Spleen (tissue), 11 donors: ENCODE measurements around the gene NME4. TPM values are rescaled to one million over a fixed set of nuclear protein-coding genes. Genes with fewer than 3 reads are reported as not detected.
"Not testable (repeated sequence)": the region's sequence is repeated elsewhere in the genome, so short reads cannot be mapped to it uniquely, and the experiment has no call there.

Experiments
- DNase-seq: peaks from one replicate; pipeline ENCODE4 v3.0.0-alpha.2; 2020
- H3K27ac ChIP-seq, 8 donors: fragments of 200-600 bp; sonication (generic) in 7 of 8; 1 replicate in 4 of 8; 2 replicates in 4 of 8; pipeline versions ENCODE4 v1.5.0 to v1.8.0; 2016 to 2021; ENCODE audit warnings: inconsistent platforms in 4 of 8, mild to moderate bottlenecking in 4 of 8, moderate library complexity in 1 of 8
- H3K27me3 ChIP-seq, 7 donors: fragments of 200-600 bp; sonication (generic) in 6 of 7; replicated peaks in 1 of 7; 1 replicate in 4 of 7; 2 replicates in 3 of 7; pipeline versions ENCODE4 v1.5.0 to v1.8.0; 2016 to 2021; ENCODE audit warnings: inconsistent platforms in 3 of 7, mild to moderate bottlenecking in 1 of 7
- H3K36me3 ChIP-seq, 6 donors: fragments of 200-600 bp; sonication (generic) in 5 of 6; 1 replicate in 4 of 6; 2 replicates in 2 of 6; pipeline versions ENCODE4 v1.5.0 to v1.8.0; 2016 to 2021; ENCODE audit warnings: inconsistent platforms in 2 of 6
- H3K4me1 ChIP-seq, 6 donors: fragments of 200-600 bp; sonication (generic) in 5 of 6; 1 replicate in 3 of 6; 2 replicates in 3 of 6; pipeline versions ENCODE4 v1.5.0 to v1.8.0; 2016 to 2021; ENCODE audit warnings: inconsistent platforms in 3 of 6
- H3K4me3 ChIP-seq, 8 donors: fragments of 200-600 bp; sonication (generic) in 7 of 8; 1 replicate in 4 of 8; 2 replicates in 4 of 8; pipeline versions ENCODE4 v1.5.0 to v1.8.0; 2016 to 2021; ENCODE audit warnings: inconsistent platforms in 4 of 8, mild to moderate bottlenecking in 4 of 8, moderate library complexity in 2 of 8
- H3K9me3 ChIP-seq, 8 donors: fragments of 200-600 bp; sonication (generic) in 7 of 8; 1 replicate in 4 of 8; 2 replicates in 4 of 8; pipeline versions ENCODE4 v1.5.0 to v1.8.0; 2016 to 2021; ENCODE audit warnings: inconsistent platforms in 4 of 8
- CTCF ChIP-seq, 11 experiments: fragments of 200-600 bp in 7 of 11; fragments of 450-650 bp in 4 of 11; sonication (generic) in 4 of 11; IDR thresholded peaks in 8 of 11; conservative IDR thresholded peaks in 3 of 11; 1 replicate in 7 of 11; 2 replicates in 4 of 11; pipeline versions ENCODE4 v1.4.0 to v1.8.0; 2016 to 2021; ENCODE audit warnings: antibody characterized with exemption in 11 of 11, inconsistent platforms in 4 of 11, mild to moderate bottlenecking in 1 of 11
- POLR2A ChIP-seq, 3 donors: fragments of 450-650 bp; IDR thresholded peaks; one replicate each; pipeline ENCODE4 v1.5.1; 2017; ENCODE audit warnings: antibody characterized with exemption in 3 of 3, mild to moderate bottlenecking in 1 of 3
- POLR2AphosphoS5 ChIP-seq, 3 donors: sonication (generic); formaldehyde crosslinking; IDR thresholded peaks; one replicate each; pipeline ENCODE4 v1.5.1; 2017; ENCODE audit warnings: antibody characterized with exemption in 3 of 3
- WGBS, 5 donors: extraction: QIAGEN DNeasy Blood & Tissue Kit in 3 of 5; methylation state at CpG; one replicate each; pipeline versions ENCODE4 v1.1.5 to v1.1.7; 2013 to 2018; 5-methylcytosine and 5-hydroxymethylcytosine counted together
- intact Hi-C: fragments of 100-400 bp; cut with DNase I; formaldehyde crosslinking; loops from one replicate; pipeline ENCODE4 v1.15.0; 2023; ENCODE audit warnings: low total_unique reads
- polyA plus RNA-seq, 3 donors: library from polyadenylated mRNA; stranded (reverse); fragments of 200-250 nt; gene quantifications; one replicate each; pipeline ENCODE4 v1.2.1, GENCODE V29; 2013
- total RNA-seq, 7 donors: library from RNA; depleted of rRNA in 3 of 7; stranded (reverse); fragments of >200 nt in 3 of 7; fragmentation: NEBNext Ultra II Directional in 4 of 7; extraction: Animal tissue kit (Norgen Biotek cat#: 25700) in 4 of 7; gene quantifications; one replicate each; pipeline versions ENCODE4 v1.1.0 to v1.2.1, GENCODE V29; 2016 to 2021
- donor health status: healthy with polysubstance abuse.
- donor health status: DM: no; HTN: no; CAD: no; lungs with moderate emphysema.
- donor health status: DM: no; HTN: no; CAD: no.
- donor health status: Bipolar disorder and iron deficiency.
- donor health status: healthy.
- donor health status: DM: no; HTN: no; CAD: no.
- donor health status: DM: yes; HTN: yes; CAD: no.

Gene NME4
- total and polyA plus RNA-seq, 10 donors, result 27.3 to 75.8 (median 55.8) TPM

DNA sequence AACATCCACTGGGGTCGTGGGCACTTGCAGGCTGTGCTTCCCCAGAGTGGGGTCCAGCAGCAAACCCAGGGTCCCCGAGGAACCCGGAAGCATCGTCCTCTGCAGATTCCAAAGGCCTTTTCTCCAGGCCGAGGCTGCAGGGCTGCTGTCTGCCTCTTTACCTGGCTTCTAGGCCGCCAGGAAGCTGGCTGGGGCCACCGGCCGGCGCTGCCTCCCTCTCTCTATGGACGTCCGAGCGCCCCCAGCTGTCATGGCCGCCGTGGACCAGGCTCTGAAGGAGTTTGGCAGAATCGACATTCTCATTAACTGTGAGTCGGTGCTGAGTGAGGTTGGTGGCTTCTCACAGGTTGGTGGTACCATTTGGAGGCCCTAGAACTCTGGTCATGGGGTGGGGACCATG lies 10.3 kb downstream of the NME4 start:
- intact Hi-C loops, result no loop called here
- TF ChIP-seq CTCF (IDR thresholded peaks at IDR 0.05 in 8 of 11, conservative IDR thresholded peaks at IDR 0.05 in 3 of 11) (no peak), POLR2A (IDR thresholded peaks at IDR 0.05) (no peak), POLR2AphosphoS5 (IDR thresholded peaks at IDR 0.05) (no peak)
- H3K36me3 ChIP-seq, result peaks cover 0 to 29% (median 0%) of the 10 kb centered on the region in 6 donors
- H3K4me1 ChIP-seq, result peaks cover 0 to 6% (median 4%) of the 10 kb centered on the region in 6 donors
- no peaks in the 10 kb centered on the region for H3K9me3 ChIP-seq
- no peak overlapping the region for H3K27ac ChIP-seq
- DNase-seq, result no peak
- 78 to 93% (median 89%) methylated on average over 8 to 16 of the region's 16 CpGs for WGBS, 5 donors
- no peak overlapping the region for H3K4me3 ChIP-seq
- no peaks in the 10 kb centered on the region for H3K27me3 ChIP-seq

DNA sequence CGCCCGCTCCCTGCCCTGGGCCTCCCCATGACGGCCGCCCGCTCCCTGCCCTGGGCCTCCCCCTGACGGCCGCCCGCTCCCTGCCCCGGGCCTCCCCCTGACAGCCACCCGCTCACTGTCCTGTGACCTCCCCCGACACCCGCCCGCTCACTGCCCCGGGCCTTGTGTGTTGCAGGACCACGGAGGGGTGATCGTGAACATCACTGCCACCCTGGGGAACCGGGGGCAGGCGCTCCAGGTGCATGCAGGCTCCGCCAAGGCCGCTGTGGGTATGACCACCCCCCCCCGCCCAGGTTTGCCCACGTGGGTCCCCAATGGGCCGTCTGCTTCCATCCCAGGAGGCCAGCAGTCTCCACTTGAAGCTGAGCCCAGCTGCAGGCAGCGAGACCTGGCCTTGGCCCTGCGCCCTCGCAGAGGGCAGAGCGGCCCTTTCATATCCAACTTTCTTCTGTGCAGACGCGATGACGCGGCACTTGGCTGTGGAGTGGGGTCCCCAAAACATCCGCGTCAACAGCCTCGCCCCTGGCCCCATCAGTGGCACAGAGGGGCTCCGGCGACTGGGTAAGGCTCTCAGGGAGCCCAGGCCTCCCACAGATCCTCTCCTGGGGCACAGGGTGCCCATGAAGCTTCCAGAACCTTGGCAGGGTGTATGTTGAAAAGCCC lies 13.6 kb downstream of the NME4 start:
- H3K27ac ChIP-seq, result no peak overlapping the region
- peaks cover 0 to 32% (median 0%) of the 10 kb centered on the region in 6 donors for H3K36me3 ChIP-seq
- 89 to 95% (median 93%) methylated on average over 19 to 36 of the region's 36 CpGs for WGBS, 5 donors
- no peak overlapping the region for H3K4me3 ChIP-seq
- H3K4me1 ChIP-seq, result no peaks in the 10 kb centered on the region
- no peaks in the 10 kb centered on the region for H3K9me3 ChIP-seq
- intact Hi-C loops, result no loop called here
- no peak for DNase-seq
- no peaks in the 10 kb centered on the region for H3K27me3 ChIP-seq
- TF ChIP-seq POLR2AphosphoS5 (IDR thresholded peaks at IDR 0.05), result no peak
- TF ChIP-seq POLR2A (IDR thresholded peaks at IDR 0.05), result no peak
- no peak for TF ChIP-seq CTCF (IDR thresholded peaks at IDR 0.05 in 8 of 11, conservative IDR thresholded peaks at IDR 0.05 in 3 of 11)

DNA sequence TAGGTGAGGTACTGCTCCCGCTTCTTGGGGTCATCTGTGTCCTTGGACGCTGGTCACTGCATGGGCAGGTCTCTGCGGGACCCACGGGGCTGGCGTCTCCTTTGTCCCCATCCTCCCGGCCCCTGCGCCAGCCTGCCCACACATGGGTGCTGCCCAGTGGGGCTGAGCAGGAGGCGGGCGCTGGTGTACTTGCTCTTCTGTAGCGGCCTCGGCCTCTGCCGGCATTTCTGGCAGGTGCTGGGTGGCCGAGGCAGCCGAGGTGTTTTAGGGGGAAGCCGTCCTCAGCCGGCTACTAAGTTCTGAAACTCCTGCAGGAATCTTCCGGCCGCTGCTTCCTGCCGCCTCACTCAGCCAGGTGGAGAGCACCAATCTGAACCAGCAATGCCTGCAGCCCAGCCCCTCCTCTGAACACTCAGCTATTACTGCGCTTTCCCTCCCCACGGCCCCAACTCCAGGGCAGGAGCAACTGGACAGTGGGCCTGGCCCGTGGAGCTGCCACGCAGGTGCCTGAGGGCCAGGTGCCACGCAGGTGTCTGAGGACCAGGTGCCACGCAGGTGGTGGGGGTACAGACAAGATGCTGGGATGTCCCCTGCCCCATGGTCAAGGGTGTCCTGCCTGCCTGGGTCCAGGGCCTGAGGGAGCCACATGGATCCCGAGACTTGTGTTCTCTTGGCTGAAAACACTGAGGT lies 14.7 kb downstream of the NME4 start:
- H3K4me1 ChIP-seq, result no peaks in the 10 kb centered on the region
- H3K4me3 ChIP-seq, result no peak overlapping the region
- peaks cover 0 to 32% (median 0%) of the 10 kb centered on the region in 6 donors for H3K36me3 ChIP-seq
- intact Hi-C loops, result no loop called here
- H3K27me3 ChIP-seq, result no peaks in the 10 kb centered on the region
- WGBS, 5 donors, result 93 to 96% (median 95%) methylated on average over 14 to 26 of the region's 26 CpGs
- H3K9me3 ChIP-seq, result no peaks in the 10 kb centered on the region
- TF ChIP-seq CTCF (IDR thresholded peaks at IDR 0.05 in 8 of 11, conservative IDR thresholded peaks at IDR 0.05 in 3 of 11) (no peak), POLR2A (IDR thresholded peaks at IDR 0.05) (no peak), POLR2AphosphoS5 (IDR thresholded peaks at IDR 0.05) (no peak)
- DNase-seq, result no peak
- H3K27ac ChIP-seq, result no peak overlapping the region

- 85 to 96% (median 89%) methylated on average over 18 to 21 of the region's 21 CpGs for WGBS, 5 donors
- no peak for TF ChIP-seq CTCF (IDR thresholded peaks at IDR 0.05 in 8 of 11, conservative IDR thresholded peaks at IDR 0.05 in 3 of 11)
- no peak for TF ChIP-seq POLR2AphosphoS5 (IDR thresholded peaks at IDR 0.05)
- no peak for TF ChIP-seq POLR2A (IDR thresholded peaks at IDR 0.05)
- H3K4me3 ChIP-seq, result no peak overlapping the region
Measured at GRCh38 chr16:414395-415169, 17.6 kb downstream of the NME4 start.

DNA sequence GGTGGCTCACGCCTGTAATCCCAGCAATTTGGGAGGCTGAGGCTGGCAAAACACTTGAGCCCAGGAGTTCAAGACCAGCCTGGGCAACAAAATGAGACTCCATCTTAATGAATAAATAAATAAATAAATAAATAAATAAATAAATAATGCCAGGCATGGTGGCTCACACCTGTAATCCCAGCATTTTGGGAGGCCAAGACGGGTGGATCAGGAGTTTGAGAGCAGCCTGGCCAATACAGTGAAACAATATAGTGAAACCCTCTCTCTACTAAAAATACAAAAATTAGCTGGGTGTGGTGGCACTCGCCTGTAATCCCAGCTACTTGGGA lies 18.1 kb downstream of the NME4 start:
- DNase-seq, intact Hi-C loops, H3K4me3 ChIP-seq, H3K9me3 ChIP-seq, H3K4me1 ChIP-seq, H3K27me3 ChIP-seq, H3K27ac ChIP-seq: not testable (repeated sequence)
- WGBS, 5 donors, result 85 to 98% (median 91%) methylated on average over 3 of the region's 3 CpGs
- H3K36me3 ChIP-seq, result peaks cover 0 to 25% (median 0%) of the 10 kb centered on the region in 6 donors

More at GRCh38 chr16:414395-415169, 17.6 kb downstream of the NME4 start:
- Histone ChIP-seq H3K4me1 (no peaks in the 10 kb centered on the region), H3K9me3 (no peaks in the 10 kb centered on the region), H3K27ac (no peak overlapping the region), H3K36me3 (peaks cover 0 to 28% (median 0%) of the 10 kb centered on the region in 6 donors), H3K27me3 (no peaks in the 10 kb centered on the region)
- intact Hi-C loops, result no loop called here
- DNase-seq, result no peak

DNA sequence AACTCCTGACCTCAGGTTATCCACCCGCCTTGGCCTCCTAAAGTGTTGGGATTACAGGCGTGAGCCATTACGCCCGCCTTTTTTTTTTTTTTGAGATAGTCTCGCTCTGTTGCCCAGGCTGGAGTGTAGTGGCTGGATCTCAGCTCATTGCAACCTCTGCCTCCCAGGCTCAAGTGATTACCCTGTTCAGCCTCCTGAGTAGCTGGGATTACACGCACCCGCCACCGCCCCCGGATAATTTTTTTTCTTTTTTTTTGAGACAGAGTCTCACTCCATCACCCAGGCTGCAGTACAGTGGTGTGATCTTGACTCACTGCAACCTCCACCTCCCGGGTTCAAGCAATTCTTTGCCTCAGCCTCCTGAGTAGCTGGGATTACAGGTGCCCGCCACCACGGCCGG lies 25.2 kb downstream of the NME4 start:
- H3K27ac ChIP-seq, DNase-seq, H3K36me3 ChIP-seq, H3K9me3 ChIP-seq, H3K4me3 ChIP-seq: not testable (repeated sequence)
- H3K27me3 ChIP-seq, result peaks cover 0 to 14% (median 0%) of the 10 kb centered on the region in 7 donors
- H3K4me1 ChIP-seq, result peaks cover 6 to 27% (median 25%) of the 10 kb centered on the region in 6 donors
- WGBS, 5 donors, result 92 to 97% (median 94%) methylated on average over 13 of the region's 13 CpGs
- intact Hi-C loops, result loop anchor here (10.0 kb wide), 1 partner anchor 63 kb away; no protein-coding TSS in a partner anchor
